GM21737 (cell line): ENCODE results near the gene APLN.

Source experiments
- ATAC-seq: cut with Tn5 transposase; IDR thresholded peaks from one replicate; pipeline ENCODE4 v1.9.1; 2021; ENCODE audit warnings: mild to moderate bottlenecking, moderate library complexity; ENCODE audit not compliant: unreplicated experiment

Gene APLN

GRCh38 chrX:129599996-129600395 lies 54.8 kb downstream of the APLN start:
- ATAC-seq: no peak

DNA sequence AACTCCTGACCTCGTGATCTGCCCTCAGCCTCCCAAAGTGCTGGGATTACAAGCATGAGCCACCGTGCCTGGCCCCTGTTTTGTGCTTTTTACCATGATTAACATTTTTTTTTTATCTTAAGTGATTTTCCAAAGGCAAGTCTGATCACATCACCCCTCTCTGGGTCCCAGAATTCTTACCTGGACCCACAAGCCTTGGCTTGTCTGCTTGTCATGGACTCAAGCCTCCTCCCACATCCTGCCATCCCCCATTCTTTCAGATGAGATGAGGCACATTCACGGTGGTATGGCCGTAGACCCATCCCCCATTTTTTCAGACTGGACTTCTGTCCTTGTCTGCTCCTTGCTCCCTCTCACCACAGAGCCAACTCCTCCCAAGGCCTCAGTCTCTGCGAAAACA lies 55.3 kb downstream of the APLN start:
- no peak for ATAC-seq

- no peak for ATAC-seq
These were observed 56.9 kb downstream of the APLN start for GRCh38 chrX:129597905-129598304.

DNA sequence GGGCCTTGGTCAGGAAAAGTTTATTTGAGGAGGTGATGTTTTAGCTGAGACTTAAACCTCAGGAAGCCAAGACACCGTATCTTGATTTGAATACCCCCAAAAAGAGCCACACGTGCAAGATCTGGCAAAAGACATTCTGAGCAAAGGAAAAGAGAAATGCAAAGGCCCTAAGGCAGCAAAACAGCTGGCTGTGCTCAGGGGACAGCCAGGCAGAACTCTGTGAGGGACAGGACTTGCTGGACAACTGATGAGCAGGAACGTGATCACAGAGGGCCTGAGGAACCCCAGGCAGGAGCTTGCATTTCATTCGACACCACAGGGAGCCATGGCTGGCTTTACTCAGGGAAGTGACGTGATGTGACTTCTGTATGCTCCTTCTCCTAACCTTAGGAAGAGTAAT lies 58.7 kb downstream of the APLN start:
- no peak for ATAC-seq
